ENCODE measurements around the gene RNU1-2. TPM values are rescaled to one million over a fixed set of nuclear protein-coding genes. Genes with fewer than 3 reads are reported as not detected.
A peak's percentile ranks its signal among the peaks of the same experiment; 100 is the strongest.
"Not testable (repeated sequence)": the region's sequence is repeated elsewhere in the genome, so short reads cannot be mapped to it uniquely, and the experiment has no call there.

RNU1-2 gene
- polyA plus RNA-seq, 3 donors, result not detected

- DNase-seq (ENCODE audit: low read depth in 3 of 3, low spot score in 2 of 3), result no peak
Observed at GRCh38 chr1:16886860-16887605, 8.7 kb upstream of the RNU1-2 start.

GRCh38 chr1:16888860-16889816 lies 6.6 kb upstream of the RNU1-2 start:
- DNase-seq (ENCODE audit: low read depth in 3 of 3, low spot score in 2 of 3), result peak in 2 of 3 donors; percentile 69 to 81

- not testable (repeated sequence) for DNase-seq (ENCODE audit: low read depth in 3 of 3, low spot score in 2 of 3)
Observed at GRCh38 chr1:16890539-16891021, 5.2 kb upstream of the RNU1-2 start.

GRCh38 chr1:16891057-16891456 lies 4.7 kb upstream of the RNU1-2 start:
- DNase-seq (ENCODE audit: low read depth in 3 of 3, low spot score in 2 of 3), result not testable (repeated sequence)

GRCh38 chr1:16892978-16893525 lies 2.7 kb upstream of the RNU1-2 start:
- not testable (repeated sequence) for DNase-seq (ENCODE audit: low read depth in 3 of 3, low spot score in 2 of 3)

GRCh38 chr1:16893796-16894195 lies 2.0 kb upstream of the RNU1-2 start:
- DNase-seq (ENCODE audit: low read depth in 3 of 3, low spot score in 2 of 3), result not testable (repeated sequence)

GRCh38 chr1:16894338-16894737 lies 1.4 kb upstream of the RNU1-2 start:
- DNase-seq (ENCODE audit: low read depth in 3 of 3, low spot score in 2 of 3), result not testable (repeated sequence)

- DNase-seq (ENCODE audit: low read depth in 3 of 3, low spot score in 2 of 3), result not testable (repeated sequence)
Observed at GRCh38 chr1:16895233-16895597, 565 bp upstream of the RNU1-2 start.

GRCh38 chr1:16896316-16897055 lies 706 bp downstream of the RNU1-2 start:
- peak in 1 of 3 donors; percentile 44 for DNase-seq (ENCODE audit: low read depth in 3 of 3, low spot score in 2 of 3)

GRCh38 chr1:16897653-16898052 lies 1.9 kb downstream of the RNU1-2 start:
- not testable (repeated sequence) for DNase-seq (ENCODE audit: low read depth in 3 of 3, low spot score in 2 of 3)

- not testable (repeated sequence) for DNase-seq (ENCODE audit: low read depth in 3 of 3, low spot score in 2 of 3)
Observed at GRCh38 chr1:16898298-16898697, 2.5 kb downstream of the RNU1-2 start.

- DNase-seq (ENCODE audit: low read depth in 3 of 3, low spot score in 2 of 3), result not testable (repeated sequence)
Observed at GRCh38 chr1:16899020-16899419, 3.2 kb downstream of the RNU1-2 start.

GRCh38 chr1:16900751-16901150 lies 5.0 kb downstream of the RNU1-2 start:
- no peak for DNase-seq (ENCODE audit: low read depth in 3 of 3, low spot score in 2 of 3)

- not testable (repeated sequence) for DNase-seq (ENCODE audit: low read depth in 3 of 3, low spot score in 2 of 3)
Observed at GRCh38 chr1:16901371-16901770, 5.6 kb downstream of the RNU1-2 start.

GRCh38 chr1:16903054-16903453 lies 7.3 kb downstream of the RNU1-2 start:
- no peak for DNase-seq (ENCODE audit: low read depth in 3 of 3, low spot score in 2 of 3)

GRCh38 chr1:16903458-16903796 lies 7.6 kb downstream of the RNU1-2 start:
- DNase-seq (ENCODE audit: low read depth in 3 of 3, low spot score in 2 of 3), result peak in 1 of 3 donors; percentile 21

GRCh38 chr1:16904560-16905109 lies 8.9 kb downstream of the RNU1-2 start:
- peak; percentile 95 to 100 (median 100) for DNase-seq (ENCODE audit: low read depth in 3 of 3, low spot score in 2 of 3)

GRCh38 chr1:16905110-16905867 lies 9.5 kb downstream of the RNU1-2 start:
- DNase-seq (ENCODE audit: low read depth in 3 of 3, low spot score in 2 of 3), result peak in 2 of 3 donors; percentile 78 to 97

All from right renal cortex interstitium (tissue), 3 donors.